Upper lobe of left lung (tissue), 6 donors: ENCODE results near the gene REV3L. TPM values are rescaled to one million over a fixed set of nuclear protein-coding genes. Genes with fewer than 3 reads are reported as not detected.

Experiments
- ATAC-seq, 2 donors: fragments of 200-7000 bp; cut with Tn5 transposase; one replicate each; pipeline ENCODE4 v1.9.1; 2022; ENCODE audit warnings: mild to moderate bottlenecking in 2 of 2, moderate library complexity in 2 of 2; ENCODE audit not compliant: low FRiP score in 2 of 2
- DNase-seq, 2 donors: peaks; one replicate each; pipeline ENCODE4 v3.0.0-alpha.2; 2019 to 2020
- H3K27ac ChIP-seq, 4 donors: fragments of 200-600 bp; sonication (generic); one replicate each; pipeline ENCODE4 v1.5.1; 2016 to 2019
- H3K27me3 ChIP-seq, 4 donors: fragments of 200-600 bp; sonication (generic); one replicate each; pipeline ENCODE4 v1.5.1; 2017 to 2019
- H3K36me3 ChIP-seq, 4 donors: fragments of 200-600 bp; sonication (generic); one replicate each; pipeline ENCODE4 v1.5.1; 2016 to 2019
- H3K4me1 ChIP-seq, 4 donors: fragments of 200-600 bp; sonication (generic); one replicate each; pipeline ENCODE4 v1.5.1; 2018 to 2019
- H3K4me3 ChIP-seq, 4 donors: fragments of 200-600 bp; sonication (generic); one replicate each; pipeline ENCODE4 v1.5.1; 2017 to 2019; ENCODE audit warnings: mild to moderate bottlenecking in 2 of 4, moderate library complexity in 1 of 4
- H3K9me3 ChIP-seq, 4 donors: fragments of 200-600 bp; sonication (generic); one replicate each; pipeline ENCODE4 v1.5.1; 2018 to 2019
- CTCF ChIP-seq, 6 experiments: fragments of 450-650 bp in 4 of 6; fragments of 200-600 bp in 2 of 6; sonication (generic) in 2 of 6; IDR thresholded peaks; one replicate each; pipeline ENCODE4 v1.5.1; 2016 to 2019; ENCODE audit warnings: antibody characterized with exemption in 6 of 6
- EP300 ChIP-seq, 4 donors: sonication (generic); formaldehyde crosslinking; IDR thresholded peaks; one replicate each; pipeline ENCODE4 v1.5.1; 2017; ENCODE audit warnings: antibody characterized with exemption in 4 of 4, control low read depth in 2 of 4
- POLR2A ChIP-seq, 4 donors: fragments of 450-650 bp; IDR thresholded peaks; one replicate each; pipeline ENCODE4 v1.5.1; 2016 to 2017; ENCODE audit warnings: antibody characterized with exemption in 4 of 4, mild to moderate bottlenecking in 2 of 4
- POLR2AphosphoS5 ChIP-seq, 2 donors: sonication (generic); formaldehyde crosslinking; IDR thresholded peaks; one replicate each; pipeline ENCODE4 v1.5.1; 2017; ENCODE audit warnings: antibody characterized with exemption in 2 of 2
- WGBS, 2 donors: methylation state at CpG; one replicate each; pipeline ENCODE4 v1.1.5; 2017 to 2018; 5-methylcytosine and 5-hydroxymethylcytosine counted together
- total RNA-seq, 6 donors: library from RNA; depleted of rRNA in 4 of 6; stranded (reverse); fragments of >200 nt in 4 of 6; gene quantifications; one replicate each; pipeline versions ENCODE4 v1.1.0 to v1.2.1, GENCODE V29; 2016 to 2021
- donor health status: DM: no; HTN: no; CAD: no; lungs with moderate emphysema.
- donor health status: DM: no; HTN: yes; CAD: no; lungs with severe emphysema.

The REV3L gene
- total RNA-seq, 6 donors from 2014 or later = 29.7 to 106 (median 38.0) TPM

DNA sequence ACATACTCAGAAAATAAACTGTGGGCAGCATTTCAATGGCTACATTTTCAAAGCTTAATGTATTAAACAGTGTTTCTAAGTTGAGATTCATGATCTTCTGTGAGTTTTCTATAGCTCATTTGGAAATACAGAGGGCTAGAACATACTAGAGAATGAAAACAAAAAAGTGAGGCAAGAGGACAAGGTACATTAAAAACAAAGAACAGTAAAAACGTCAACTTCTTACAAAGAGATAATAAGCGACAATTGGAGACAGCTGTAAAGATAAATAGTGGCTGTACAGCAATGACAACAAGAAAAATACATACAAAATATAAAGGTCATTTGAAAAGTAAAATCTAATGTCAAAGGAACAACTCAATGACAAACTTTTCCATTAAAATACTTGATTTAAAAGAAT is 94.3 kb downstream of the REV3L start:
- Histone ChIP-seq H3K27ac (no peak overlapping the region), H3K4me3 (no peak overlapping the region), H3K9me3 (no peaks in the 10 kb centered on the region), H3K4me1 (no peaks in the 10 kb centered on the region), H3K36me3 (peaks cover 3 to 65% (median 6%) of the 10 kb centered on the region in 4 donors), H3K27me3 (no peaks in the 10 kb centered on the region)
- WGBS, 2 donors = 87 to 90% methylated on average over 2 of the region's 2 CpGs
- TF ChIP-seq POLR2A (IDR thresholded peaks at IDR 0.05) (no peak), EP300 (IDR thresholded peaks at IDR 0.05) (no peak), POLR2AphosphoS5 (IDR thresholded peaks at IDR 0.05) (no peak), CTCF (IDR thresholded peaks at IDR 0.05) (no peak)
- ATAC-seq (no peak), DNase-seq (no peak)

GRCh38 chr6:111382476-111383294 is 100.3 kb downstream of the REV3L start:
- DNase-seq = peak in 1 of 2 donors; percentile 43

GRCh38 chr6:111381728-111382127 is 101.3 kb downstream of the REV3L start:
- Histone ChIP-seq H3K36me3 (peaks cover 0 to 60% (median 3%) of the 10 kb centered on the region in 4 donors), H3K27ac (no peak overlapping the region), H3K27me3 (no peaks in the 10 kb centered on the region), H3K4me3 (no peak overlapping the region), H3K4me1 (peaks cover 0 to 5% (median 0%) of the 10 kb centered on the region in 4 donors), H3K9me3 (no peaks in the 10 kb centered on the region)
- WGBS, 2 donors = 86 to 95% methylated on average over 1 of the region's 1 CpG
- ATAC-seq = no peak
- DNase-seq = no peak
- TF ChIP-seq CTCF (IDR thresholded peaks at IDR 0.05) = no peak
- no peak for TF ChIP-seq POLR2AphosphoS5 (IDR thresholded peaks at IDR 0.05)
- no peak for TF ChIP-seq EP300 (IDR thresholded peaks at IDR 0.05)
- no peak for TF ChIP-seq POLR2A (IDR thresholded peaks at IDR 0.05)

More at GRCh38 chr6:111382476-111383294, 100.3 kb downstream of the REV3L start:
- 64 to 73% methylated on average over 9 of the region's 9 CpGs for WGBS, 2 donors
- no peak overlapping the region for H3K4me3 ChIP-seq
- peak overlapping the region in 1 of 4 donors; percentile 16 for H3K27ac ChIP-seq
- no peak for TF ChIP-seq POLR2AphosphoS5 (IDR thresholded peaks at IDR 0.05)
- no peak for TF ChIP-seq CTCF (IDR thresholded peaks at IDR 0.05)
- no peak for TF ChIP-seq EP300 (IDR thresholded peaks at IDR 0.05)
- TF ChIP-seq POLR2A (IDR thresholded peaks at IDR 0.05) = no peak
- H3K9me3 ChIP-seq = no peaks in the 10 kb centered on the region
- H3K36me3 ChIP-seq = peaks cover 0 to 60% (median 7%) of the 10 kb centered on the region in 4 donors
- H3K27me3 ChIP-seq = no peaks in the 10 kb centered on the region
- ATAC-seq = peak; percentile 23 to 70
- peaks cover 0 to 5% (median 0%) of the 10 kb centered on the region in 4 donors for H3K4me1 ChIP-seq

DNA sequence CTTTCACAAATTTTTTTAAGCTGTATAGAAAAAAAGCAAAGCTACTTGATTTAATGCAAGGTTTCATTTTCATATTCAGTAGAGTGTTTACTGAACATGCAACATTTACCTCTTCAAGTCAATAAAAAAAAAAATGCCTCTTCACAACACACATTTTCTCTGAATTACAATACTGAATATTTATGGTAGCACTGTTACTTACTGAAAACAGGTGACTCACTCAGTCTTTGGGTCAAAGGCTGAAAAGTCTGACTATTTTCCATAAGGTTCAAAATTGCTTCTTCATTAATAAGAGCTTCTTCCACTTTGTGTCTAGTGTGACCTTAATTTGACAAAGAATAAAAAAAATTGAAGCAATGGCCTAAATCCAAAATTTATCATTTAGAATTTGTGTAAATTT is 101.9 kb downstream of the REV3L start:
- ATAC-seq = no peak
- no peak for DNase-seq
- TF ChIP-seq CTCF (IDR thresholded peaks at IDR 0.05) = no peak
- no peak for TF ChIP-seq POLR2AphosphoS5 (IDR thresholded peaks at IDR 0.05)
- TF ChIP-seq EP300 (IDR thresholded peaks at IDR 0.05) = no peak
- no peak for TF ChIP-seq POLR2A (IDR thresholded peaks at IDR 0.05)
- Histone ChIP-seq H3K4me1 (peaks cover 0 to 5% (median 0%) of the 10 kb centered on the region in 4 donors), H3K4me3 (no peak overlapping the region), H3K27ac (no peak overlapping the region), H3K36me3 (peaks cover 0 to 63% (median 7%) of the 10 kb centered on the region in 4 donors), H3K27me3 (no peaks in the 10 kb centered on the region), H3K9me3 (no peaks in the 10 kb centered on the region)
